CD4-positive, alpha-beta T cell treated with Interleukin-12 subunit alpha and Interleukin-12 subunit beta, for 1 hour (primary cell): ENCODE results near the gene NMT1.

Experiments used
- DNase-seq: peaks from one replicate; pipeline ENCODE4 v3.0.0-alpha.2; 2020

The NMT1 gene

DNA sequence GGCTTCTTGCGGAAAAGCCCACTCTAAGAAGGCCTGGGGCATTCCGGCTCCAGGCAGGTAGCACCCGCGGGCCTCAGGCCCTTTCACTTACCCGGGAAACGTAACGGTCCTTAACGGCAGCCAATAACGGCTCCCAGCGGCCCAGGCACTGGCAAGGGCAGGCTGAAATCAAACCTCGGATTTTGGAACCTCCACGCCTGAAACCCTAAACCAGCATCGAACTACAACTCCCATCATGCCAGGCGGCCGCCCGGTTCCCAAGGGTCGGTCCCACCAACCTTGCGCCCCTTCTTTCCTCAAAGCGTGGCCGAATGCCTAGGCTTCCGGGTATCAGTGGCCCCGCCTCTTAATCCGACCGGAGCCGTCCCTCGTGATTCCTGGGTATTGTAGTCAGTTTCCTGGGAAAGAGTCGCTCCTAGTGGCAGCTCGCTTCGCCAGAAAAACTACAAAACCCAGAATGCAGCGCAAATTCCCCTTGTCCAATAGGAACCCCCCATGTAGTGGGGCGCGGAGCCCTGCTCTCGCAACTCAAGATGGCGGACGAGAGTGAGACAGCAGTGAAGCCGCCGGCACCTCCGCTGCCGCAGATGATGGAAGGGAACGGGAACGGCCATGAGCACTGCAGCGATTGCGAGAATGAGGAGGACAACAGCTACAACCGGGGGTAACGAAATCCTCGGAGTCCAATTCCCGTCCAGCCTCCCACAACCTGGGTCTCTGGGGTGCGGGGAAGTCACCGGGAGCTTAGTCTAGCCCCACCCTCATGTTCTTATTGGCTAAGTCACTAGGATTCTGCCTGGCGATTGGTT is at the start of gene NMT1:
Gene NMT1 (plus strand): TSS at position 521 of the 809 bp plus-strand sequence. CDS start 13 bp downstream, at position 534.
- peak; percentile 99 for DNase-seq

- no peak for DNase-seq
These were observed 49.4 kb upstream of the NMT1 start for GRCh38 chr17:45011767-45012166.

DNA sequence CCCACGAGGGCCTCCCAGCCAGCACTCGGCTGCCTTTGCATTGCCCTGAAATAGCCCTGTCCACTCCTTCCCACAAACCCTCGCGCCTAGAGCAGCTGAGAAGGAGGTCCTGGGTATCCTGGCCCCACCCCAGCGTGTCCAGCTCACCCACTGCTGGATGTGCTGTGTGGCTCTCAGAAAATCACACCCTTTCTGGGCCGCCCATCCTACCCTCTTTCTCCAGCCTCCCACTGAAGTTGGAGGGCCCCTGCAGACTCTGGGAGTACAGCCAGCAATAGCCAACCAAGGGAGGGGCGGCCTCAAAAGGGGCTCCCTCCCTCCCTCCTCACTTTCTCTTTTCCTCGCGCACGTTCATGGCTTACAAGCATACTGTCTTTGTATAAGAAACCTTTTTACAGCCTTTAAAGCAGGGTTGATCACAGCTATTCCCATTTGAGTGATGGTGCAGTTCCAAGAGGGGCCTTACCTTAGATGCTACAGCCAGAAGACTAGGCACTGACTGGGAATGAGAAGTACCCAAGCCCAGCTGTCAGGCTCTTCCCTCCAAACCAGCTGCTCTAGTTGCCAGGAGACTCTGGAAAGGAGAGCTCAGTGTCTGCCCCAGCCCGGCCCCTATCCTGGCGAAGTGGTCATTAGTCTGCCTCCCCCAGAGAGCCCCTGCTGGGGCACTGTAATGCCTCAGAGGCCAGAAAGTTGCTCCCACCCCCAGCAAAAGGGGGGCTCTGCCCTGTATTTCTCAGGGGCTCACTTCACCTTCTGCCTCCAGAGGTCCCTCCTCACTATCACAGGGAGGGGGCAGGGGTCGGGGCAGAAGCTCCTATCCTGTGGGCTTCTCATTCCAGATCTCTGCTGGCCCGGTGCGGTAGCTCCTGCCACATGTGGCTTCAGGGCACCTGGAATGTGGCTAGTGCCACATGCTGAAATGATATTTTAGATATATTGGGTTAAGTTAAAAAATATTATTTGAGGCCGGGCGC is 47.8 kb upstream of the NMT1 start:
- no peak for DNase-seq

GRCh38 chr17:45016237-45016636 is 44.9 kb upstream of the NMT1 start:
- DNase-seq: no peak

- no peak for DNase-seq
These were observed 44.3 kb upstream of the NMT1 start for GRCh38 chr17:45016823-45017222.

GRCh38 chr17:45018514-45018847 is 42.6 kb upstream of the NMT1 start:
- DNase-seq: no peak

DNA sequence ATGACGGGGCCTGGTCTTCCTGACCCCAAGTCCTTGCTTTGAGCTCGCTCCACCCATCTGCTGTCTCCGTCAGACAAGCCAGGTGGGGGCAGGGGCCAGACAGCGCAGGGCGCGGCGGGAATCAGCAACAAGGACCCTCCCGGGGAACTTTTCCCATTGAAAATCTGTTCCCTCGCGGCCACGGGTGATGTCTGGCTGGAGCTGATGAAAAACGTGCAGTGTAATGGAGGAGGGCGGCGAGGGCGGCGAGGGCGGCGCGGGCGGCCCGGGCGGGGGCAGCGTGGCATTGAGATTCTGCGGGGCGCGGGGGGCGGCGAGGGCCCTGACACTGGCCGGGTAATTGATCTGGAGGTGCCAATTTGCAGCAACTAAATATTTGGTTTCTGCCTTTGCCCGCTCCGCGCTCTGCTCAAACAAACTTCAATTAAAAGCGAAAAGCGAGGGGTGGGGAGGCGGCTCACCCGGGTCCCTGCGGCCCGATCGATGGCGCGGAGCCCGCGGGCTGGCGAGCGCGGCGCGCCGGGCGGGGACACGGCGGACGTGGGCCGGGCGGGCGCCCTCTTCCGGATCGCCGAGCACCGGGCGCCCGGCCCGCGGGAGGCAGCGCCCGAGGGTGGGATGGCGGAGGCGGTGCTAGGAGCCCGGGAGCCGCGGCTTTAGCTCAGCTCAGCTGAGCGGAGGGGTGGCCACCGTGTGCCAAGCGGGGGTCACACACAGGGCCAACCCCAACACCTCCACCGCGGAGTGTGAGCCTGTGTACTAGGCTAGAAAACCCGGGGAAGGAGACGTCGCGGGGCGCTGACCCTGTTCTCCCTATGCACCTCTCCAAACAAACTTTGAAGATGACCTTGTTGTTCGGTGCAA is 42.0 kb upstream of the NMT1 start:
- DNase-seq: peak; percentile 41

GRCh38 chr17:45020354-45021138 is 40.6 kb upstream of the NMT1 start:
- DNase-seq: no peak

- peak; percentile 67 for DNase-seq
These were observed 39.4 kb upstream of the NMT1 start for GRCh38 chr17:45021607-45022287.

GRCh38 chr17:45022288-45022648 is 38.8 kb upstream of the NMT1 start:
- DNase-seq: no peak

DNA sequence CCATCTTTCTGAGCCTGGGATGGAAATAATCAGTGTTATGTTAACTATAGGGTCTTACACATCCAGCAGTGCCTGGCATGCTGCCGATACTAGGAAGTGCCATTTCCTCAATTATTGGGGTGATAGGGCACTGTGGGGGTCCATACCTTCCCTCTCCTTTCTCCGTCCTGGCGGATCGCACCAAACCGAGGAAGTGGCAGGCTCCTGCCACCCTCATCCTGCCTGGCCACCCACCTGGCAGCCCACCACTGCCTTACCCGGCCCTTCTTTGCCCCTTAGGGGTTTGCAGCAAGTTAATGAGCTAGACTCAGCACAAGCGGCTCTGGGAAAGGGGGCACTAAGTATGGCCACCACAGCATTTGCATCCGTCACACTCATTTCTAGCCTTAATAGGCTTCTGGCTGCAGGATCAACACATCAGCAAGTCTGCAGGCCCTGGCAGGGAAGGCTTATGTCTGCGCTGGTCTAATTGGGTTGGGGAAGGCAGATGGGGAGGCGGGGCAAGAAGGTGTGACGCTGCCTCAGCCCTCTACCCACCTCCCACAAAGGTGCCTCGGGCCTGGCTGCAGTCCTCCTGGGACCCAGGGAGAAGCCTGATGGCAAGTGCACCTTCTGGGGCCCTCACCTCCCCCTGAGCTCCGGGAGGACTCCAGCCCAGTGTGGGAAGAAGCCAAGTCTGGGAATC is 38.3 kb upstream of the NMT1 start:
- no peak for DNase-seq

- DNase-seq: no peak
These were observed 32.0 kb upstream of the NMT1 start for GRCh38 chr17:45029096-45029495.

DNA sequence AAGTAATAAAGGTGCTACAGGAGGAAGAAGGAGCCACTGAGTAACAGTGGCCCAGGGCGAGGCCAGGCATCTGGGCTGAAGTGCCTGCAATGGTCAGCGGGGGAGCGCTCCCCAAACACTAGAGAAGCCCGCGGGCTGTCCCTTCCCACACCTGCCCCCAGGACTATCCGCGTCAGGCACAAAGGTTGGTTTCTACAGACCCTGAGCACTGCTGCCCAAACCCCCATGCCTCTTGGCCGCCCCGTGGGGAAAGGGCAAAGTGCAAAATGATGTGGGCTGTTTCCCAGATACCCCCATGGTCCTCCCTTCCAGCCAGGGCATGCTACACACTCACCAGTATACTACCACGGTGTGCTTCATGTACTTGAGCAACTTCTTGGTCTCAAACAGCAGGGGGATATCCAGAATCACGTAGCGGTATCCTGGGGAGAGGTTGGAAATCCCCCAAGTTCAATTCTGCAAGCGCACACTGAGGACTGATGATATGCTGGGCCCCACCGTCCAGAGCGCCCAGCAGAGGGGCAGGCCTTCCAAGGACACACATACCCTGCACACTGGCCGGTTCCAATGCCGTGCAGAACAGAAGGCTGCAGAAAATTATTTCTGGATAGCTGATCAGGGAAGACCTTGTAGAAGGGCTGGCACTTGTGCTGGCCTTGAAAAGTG is 31.2 kb upstream of the NMT1 start:
- no peak for DNase-seq

DNA sequence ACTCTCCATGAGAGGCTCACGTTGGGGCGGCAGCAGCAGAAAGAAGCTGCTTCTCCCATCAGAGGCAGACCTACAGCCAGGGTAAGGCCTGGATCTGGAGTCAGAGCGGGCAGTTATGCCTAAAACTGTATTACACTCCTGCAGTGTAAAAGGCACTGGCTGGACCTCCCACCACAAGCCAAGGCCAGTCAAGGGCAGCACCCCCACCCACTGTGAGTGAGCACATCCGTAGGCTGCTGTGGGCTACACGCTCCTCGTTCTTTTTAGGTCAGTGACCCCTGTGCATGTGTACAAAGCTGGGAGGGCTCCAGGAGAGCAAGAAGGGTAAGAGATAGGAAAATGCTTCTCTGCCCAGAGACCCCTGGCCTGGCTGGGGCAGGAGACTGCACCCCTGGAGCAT is 30.4 kb upstream of the NMT1 start:
- no peak for DNase-seq

DNA sequence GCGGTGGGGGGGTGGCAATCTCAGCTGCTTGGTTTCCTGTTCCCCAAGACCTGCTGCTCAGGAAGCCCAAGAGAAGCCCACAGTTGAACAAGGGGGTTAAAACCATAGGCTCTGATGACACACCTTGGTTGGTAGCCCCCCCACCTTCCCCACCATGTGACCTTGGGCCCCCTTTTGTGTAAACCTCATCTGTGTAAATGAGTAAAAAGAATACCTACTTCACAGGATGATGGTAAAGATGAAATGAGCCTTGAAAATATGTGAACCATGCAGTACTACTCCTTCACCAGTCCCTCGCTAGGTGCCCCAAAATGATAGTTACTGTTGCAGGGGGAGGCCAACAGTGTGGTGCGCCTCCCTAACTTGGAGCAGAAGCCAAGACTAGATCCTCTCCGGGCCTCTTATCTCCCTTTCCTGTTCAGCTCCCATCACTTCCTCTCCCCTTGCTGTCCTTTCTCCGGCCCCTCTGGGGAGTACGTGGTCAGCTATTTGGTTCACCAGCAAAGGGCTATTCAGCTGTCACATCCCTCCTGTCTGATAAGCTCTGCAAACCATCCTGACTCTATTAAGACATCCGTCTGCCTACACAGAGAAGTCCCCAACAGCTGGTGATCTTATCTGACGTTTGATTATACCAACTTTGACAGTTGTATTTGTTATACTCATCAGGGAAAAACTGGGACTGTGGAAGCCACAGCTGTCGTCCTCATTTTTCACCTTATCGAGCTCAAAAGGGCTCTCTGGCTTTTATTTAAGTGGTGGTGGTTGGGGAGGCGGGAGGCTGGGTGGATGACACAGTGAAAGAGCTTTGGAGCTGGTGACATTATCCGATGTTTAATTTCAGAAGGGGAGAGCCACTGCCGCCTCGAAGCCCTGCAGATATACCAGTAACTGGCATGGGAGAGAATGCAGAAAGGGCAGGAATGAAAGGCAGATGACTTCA is 29.6 kb upstream of the NMT1 start:
- no peak for DNase-seq

- DNase-seq: no peak
These were observed 29.0 kb upstream of the NMT1 start for GRCh38 chr17:45032174-45032541.

- DNase-seq: no peak
These were observed 26.5 kb upstream of the NMT1 start for GRCh38 chr17:45034599-45034998.

DNA sequence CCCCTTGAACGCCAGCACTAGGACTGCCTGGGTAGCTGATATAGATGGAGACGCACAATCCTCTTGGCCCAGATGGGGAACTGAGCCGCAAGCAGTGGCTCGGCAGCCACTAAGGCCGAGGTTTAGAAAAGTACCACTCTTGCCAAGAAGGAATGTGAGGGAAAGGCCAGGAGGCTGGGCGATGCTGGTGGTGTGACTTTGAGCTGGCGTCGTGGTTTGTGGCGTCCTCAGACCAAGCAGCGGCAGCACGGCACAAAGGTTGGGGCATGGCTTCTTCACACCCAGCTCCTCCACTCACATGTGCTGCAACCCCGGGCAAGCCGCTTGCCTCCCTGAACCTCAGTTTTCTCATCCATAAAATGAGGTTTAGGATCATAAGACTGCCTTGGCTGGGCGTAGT is 25.3 kb upstream of the NMT1 start:
- DNase-seq: no peak

- DNase-seq: no peak
These were observed 24.4 kb upstream of the NMT1 start for GRCh38 chr17:45036691-45037090.
